Embryonic facial prominence (tissue), 1 donor: ENCODE measurements around the gene ITGA6.

Experiments
- DNase-seq: peaks from one replicate; pipeline ENCODE4 v3.0.0-alpha.2; 2016; ENCODE audit errors: extremely low spot score

Gene ITGA6

GRCh38 chr2:172427256-172427989 lies at the start of gene ITGA6:
Gene ITGA6 (plus strand): TSS chr2:172427586.
- DNase-seq = no peak

GRCh38 chr2:172380436-172381274 lies 46.7 kb upstream of the ITGA6 start:
- DNase-seq = no peak

- DNase-seq = no peak
These were observed 45.9 kb upstream of the ITGA6 start for GRCh38 chr2:172381275-172382027.

GRCh38 chr2:172387361-172387760 lies 40.0 kb upstream of the ITGA6 start:
- DNase-seq = no peak

GRCh38 chr2:172389685-172390339 lies 37.6 kb upstream of the ITGA6 start:
- DNase-seq = no peak

GRCh38 chr2:172394002-172394401 lies 33.4 kb upstream of the ITGA6 start:
- DNase-seq = no peak

- no peak for DNase-seq
These were observed 31.9 kb upstream of the ITGA6 start for GRCh38 chr2:172395503-172395902.

- no peak for DNase-seq
These were observed 30.1 kb upstream of the ITGA6 start for GRCh38 chr2:172397148-172397834.

- no peak for DNase-seq
These were observed 28.9 kb upstream of the ITGA6 start for GRCh38 chr2:172398440-172398839.

- no peak for DNase-seq
These were observed 27.6 kb upstream of the ITGA6 start for GRCh38 chr2:172399765-172400164.

- no peak for DNase-seq
These were observed 25.2 kb upstream of the ITGA6 start for GRCh38 chr2:172402198-172402597.

- DNase-seq = no peak
These were observed 24.0 kb upstream of the ITGA6 start for GRCh38 chr2:172403402-172403801.

GRCh38 chr2:172403881-172404468 lies 23.4 kb upstream of the ITGA6 start:
- no peak for DNase-seq

GRCh38 chr2:172404824-172405223 lies 22.6 kb upstream of the ITGA6 start:
- no peak for DNase-seq

GRCh38 chr2:172405673-172406072 lies 21.7 kb upstream of the ITGA6 start:
- no peak for DNase-seq

- peak; percentile 18 for DNase-seq
These were observed 19.1 kb upstream of the ITGA6 start for GRCh38 chr2:172408143-172408766.

GRCh38 chr2:172409042-172409441 lies 18.3 kb upstream of the ITGA6 start:
- no peak for DNase-seq

GRCh38 chr2:172412984-172413492 lies 14.3 kb upstream of the ITGA6 start:
- no peak for DNase-seq

- DNase-seq = no peak
These were observed 12.1 kb upstream of the ITGA6 start for GRCh38 chr2:172415157-172415864.

- DNase-seq = no peak
These were observed 11.6 kb upstream of the ITGA6 start for GRCh38 chr2:172415865-172416183.
